ENCODE data around the gene ZBTB48.
"Not testable (repeated sequence)": the region's sequence is repeated elsewhere in the genome, so short reads cannot be mapped to it uniquely, and the experiment has no call there.

ZBTB48 gene

DNA sequence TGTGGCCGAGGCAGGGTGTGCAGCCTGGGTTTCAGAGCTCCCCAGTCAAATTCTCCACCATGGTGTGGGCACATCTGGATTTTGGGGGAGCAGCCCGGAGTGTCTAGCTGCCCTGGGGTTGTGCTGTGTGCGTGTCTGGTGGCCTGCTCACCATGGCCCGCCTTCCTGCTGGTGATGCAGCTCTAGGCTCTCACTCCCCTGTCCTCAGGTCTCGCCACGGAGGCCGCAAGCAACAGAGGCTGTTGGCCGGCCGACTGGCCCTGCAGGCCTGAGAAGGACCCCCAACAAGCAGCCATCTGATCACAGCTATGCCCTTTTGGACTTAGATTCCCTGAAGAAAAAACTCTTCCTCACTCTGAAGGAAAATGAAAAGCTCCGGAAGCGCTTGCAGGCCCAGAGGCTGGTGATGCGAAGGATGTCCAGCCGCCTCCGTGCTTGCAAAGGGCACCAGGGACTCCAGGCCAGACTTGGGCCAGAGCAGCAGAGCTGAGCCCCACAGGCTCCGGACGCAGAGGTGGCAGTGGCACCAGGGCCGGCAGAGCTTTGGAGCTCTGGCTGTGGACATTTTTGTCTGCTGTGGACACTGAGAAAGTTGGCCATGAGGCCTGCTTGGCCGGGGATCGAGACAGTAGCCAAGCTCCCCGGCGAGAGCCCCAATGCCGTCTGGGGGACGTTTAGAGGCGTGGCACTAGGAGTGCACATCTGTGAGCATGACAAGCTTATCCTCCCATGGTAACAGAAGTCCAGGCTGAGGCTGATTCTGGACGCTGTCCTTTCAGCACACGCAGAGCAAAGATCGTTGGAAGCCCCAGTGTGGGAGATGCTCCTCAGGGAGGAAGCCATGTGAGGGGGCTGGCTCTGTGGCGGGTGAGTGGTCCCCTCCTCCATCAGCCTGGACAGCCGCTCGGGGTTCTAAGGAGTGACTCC lies 53.1 kb downstream of the ZBTB48 start:
- TF ChIP-seq POLR2AphosphoS5 (IDR thresholded peaks at IDR 0.05; ENCODE audit: low read depth, low read length) (no peak), POLR2A (IDR thresholded peaks at IDR 0.05; ENCODE audit: low read depth, low read length) (no peak), TAF1 (IDR thresholded peaks at IDR 0.05; ENCODE audit: borderline replicate concordance, low read depth, low read length) (no peak)
- DNase-seq (ENCODE audit: insufficient read length) (no peak), FAIRE-seq (no peak)

- FAIRE-seq = no peak
- TF ChIP-seq POLR2AphosphoS5 (IDR thresholded peaks at IDR 0.05; ENCODE audit: low read depth, low read length) (peak; percentile 18; the same call in 1 of the 2 replicates), TAF1 (IDR thresholded peaks at IDR 0.05; ENCODE audit: borderline replicate concordance, low read depth, low read length) (no peak)
- peak; percentile 46 for DNase-seq (ENCODE audit: insufficient read length)
These were observed 54.7 kb downstream of the ZBTB48 start for GRCh38 chr1:6634371-6635052.

DNA sequence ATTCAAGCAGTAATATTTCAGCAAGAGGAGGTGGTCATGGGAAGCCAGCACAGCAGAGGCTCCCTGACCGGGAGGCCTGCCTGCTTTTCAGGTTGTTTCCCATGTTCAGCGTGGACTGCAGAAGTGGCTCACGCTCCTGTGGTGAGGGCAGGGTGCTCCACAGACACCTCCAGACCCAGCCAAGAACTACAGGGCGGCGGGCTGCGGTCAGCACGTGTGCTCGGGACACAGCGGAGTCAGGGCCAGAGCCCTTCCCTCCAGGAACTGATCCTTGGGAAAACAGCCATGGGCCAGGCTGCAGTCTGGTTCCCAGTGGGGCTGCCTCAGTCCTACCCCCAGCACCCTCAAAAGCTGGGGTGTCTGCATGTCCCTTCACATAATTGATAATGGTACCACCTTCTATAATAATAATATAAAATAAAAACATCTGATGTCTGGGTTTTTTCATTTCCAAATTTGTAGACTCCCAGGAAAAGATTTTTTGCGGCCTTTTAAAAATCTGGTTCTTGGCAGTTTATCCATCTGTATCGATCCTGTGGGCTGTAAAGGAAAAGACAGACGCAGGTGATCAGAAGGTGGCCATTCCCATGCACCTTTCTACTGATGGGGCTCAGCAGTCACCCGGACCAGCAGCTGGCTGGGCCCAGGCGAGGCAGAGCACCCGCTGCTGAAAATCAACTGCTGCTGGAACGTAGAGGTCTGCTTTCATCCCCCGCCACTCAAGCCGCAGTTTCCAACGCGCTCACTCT lies 55.5 kb downstream of the ZBTB48 start:
- FAIRE-seq = no peak
- no peak for DNase-seq (ENCODE audit: insufficient read length)
- TF ChIP-seq POLR2A (IDR thresholded peaks at IDR 0.05; ENCODE audit: low read depth, low read length) (no peak), TAF1 (IDR thresholded peaks at IDR 0.05; ENCODE audit: borderline replicate concordance, low read depth, low read length) (no peak), POLR2AphosphoS5 (IDR thresholded peaks at IDR 0.05; ENCODE audit: low read depth, low read length) (no peak)

- TF ChIP-seq POLR2A (IDR thresholded peaks at IDR 0.05; ENCODE audit: low read depth, low read length) (no peak), TAF1 (IDR thresholded peaks at IDR 0.05; ENCODE audit: borderline replicate concordance, low read depth, low read length) (no peak), POLR2AphosphoS5 (IDR thresholded peaks at IDR 0.05; ENCODE audit: low read depth, low read length) (no peak)
- FAIRE-seq (no peak), DNase-seq (ENCODE audit: insufficient read length) (no peak)
These were observed 56.3 kb downstream of the ZBTB48 start for GRCh38 chr1:6635910-6636760.

DNA sequence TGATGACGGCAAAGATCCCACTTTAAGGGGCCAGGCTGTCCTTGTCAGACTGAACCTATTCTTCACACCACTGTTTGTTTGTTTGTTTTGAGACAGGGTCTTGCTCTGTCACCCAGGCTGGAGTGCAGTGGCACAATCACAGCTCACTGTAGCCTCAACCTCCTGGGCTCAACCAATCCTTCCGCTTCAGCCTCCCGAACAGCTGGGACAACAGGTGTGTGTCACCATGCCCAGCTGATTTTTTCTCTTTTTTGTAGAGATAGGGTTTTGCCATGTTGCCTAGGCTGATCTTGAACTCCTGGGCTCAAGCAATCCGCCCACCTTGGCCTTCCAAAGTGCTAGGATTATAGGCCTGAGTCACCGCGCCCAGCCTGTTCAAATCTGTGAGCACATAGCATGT lies 57.0 kb downstream of the ZBTB48 start:
- not testable (repeated sequence) for DNase-seq (ENCODE audit: insufficient read length); FAIRE-seq

- DNase-seq (ENCODE audit: insufficient read length) = no peak
- no peak for FAIRE-seq
- TF ChIP-seq TAF1 (IDR thresholded peaks at IDR 0.05; ENCODE audit: borderline replicate concordance, low read depth, low read length) (no peak), POLR2AphosphoS5 (IDR thresholded peaks at IDR 0.05; ENCODE audit: low read depth, low read length) (no peak), POLR2A (IDR thresholded peaks at IDR 0.05; ENCODE audit: low read depth, low read length) (no peak)
These were observed 58.0 kb downstream of the ZBTB48 start for GRCh38 chr1:6637770-6638169.

DNA sequence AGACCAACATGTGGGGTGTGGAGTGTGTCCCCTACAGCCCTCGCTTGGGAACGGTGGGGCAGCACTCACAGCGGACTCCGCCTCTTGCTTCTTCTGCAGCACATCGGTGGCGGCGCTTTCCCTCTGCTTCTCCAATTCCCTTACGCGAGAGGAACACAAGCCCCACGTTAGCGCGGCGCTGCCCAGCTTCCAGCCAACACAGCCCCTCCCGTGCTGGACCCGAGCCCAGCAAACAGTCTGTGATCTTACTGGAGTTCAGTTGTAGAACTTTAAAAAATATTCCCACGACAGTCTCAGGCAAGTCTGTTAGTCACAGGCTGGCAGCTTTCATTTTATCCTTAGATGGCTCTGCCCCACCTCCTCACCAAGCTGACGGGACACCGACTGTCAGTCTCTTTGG lies 58.4 kb downstream of the ZBTB48 start:
- FAIRE-seq = no peak
- TF ChIP-seq TAF1 (IDR thresholded peaks at IDR 0.05; ENCODE audit: borderline replicate concordance, low read depth, low read length) (no peak), POLR2AphosphoS5 (IDR thresholded peaks at IDR 0.05; ENCODE audit: low read depth, low read length) (no peak), POLR2A (IDR thresholded peaks at IDR 0.05; ENCODE audit: low read depth, low read length) (no peak)
- DNase-seq (ENCODE audit: insufficient read length) = no peak
